Endodermal cell (in vitro differentiated cells): ENCODE data around the gene TNNI3K. TPM values are rescaled to one million over a fixed set of nuclear protein-coding genes. Genes with fewer than 3 reads are reported as not detected.

Experiments used
- DNase-seq: peaks from one replicate; pipeline ENCODE4 v3.0.0-alpha.2; 2017
- H3K27ac ChIP-seq: 2 replicates; pipeline ENCODE4 v1.5.1; 2013; ENCODE audit warnings: mild to moderate bottlenecking, low read depth, low read length, moderate library complexity
- H3K27me3 ChIP-seq: 2 replicates; pipeline ENCODE4 v1.6.1; 2013; ENCODE audit warnings: mild to moderate bottlenecking, low read length, moderate library complexity; ENCODE audit not compliant: insufficient read depth, control insufficient read depth, poor library complexity, severe bottlenecking
- H3K36me3 ChIP-seq: 2 replicates; pipeline ENCODE4 v1.7.0; 2013; ENCODE audit warnings: mild to moderate bottlenecking, low read length, moderate library complexity; ENCODE audit not compliant: control insufficient read depth, insufficient read depth
- H3K4me1 ChIP-seq: one replicate; pipeline ENCODE4 v1.7.0; 2013; ENCODE audit warnings: low read length; ENCODE audit not compliant: control insufficient read depth, insufficient read depth
- H3K4me3 ChIP-seq: 2 replicates; pipeline ENCODE4 v1.5.1; 2013; ENCODE audit warnings: mild to moderate bottlenecking, low read length, moderate library complexity
- H3K9ac ChIP-seq: 2 replicates; pipeline ENCODE4 v1.6.1; 2013; ENCODE audit warnings: mild to moderate bottlenecking, low read length, moderate library complexity; ENCODE audit not compliant: poor library complexity, severe bottlenecking; ENCODE audit errors: extremely low read depth
- H3K9me3 ChIP-seq: 2 replicates; pipeline ENCODE4 v1.6.1; 2013; ENCODE audit warnings: mild to moderate bottlenecking, low read length, moderate library complexity; ENCODE audit not compliant: control insufficient read depth
- H3K27ac Mint-ChIP-seq: 2 replicates; pipeline ENCODE4 v1.8.0; 2020; ENCODE audit warnings: mixed read lengths
- H3K27me3 Mint-ChIP-seq: 2 replicates; pipeline ENCODE4 v1.8.0; 2021; ENCODE audit warnings: mild to moderate bottlenecking, mixed read lengths; ENCODE audit not compliant: insufficient read depth
- H3K36me3 Mint-ChIP-seq: 2 replicates; pipeline ENCODE4 v1.8.0; 2020; ENCODE audit warnings: low read depth, mixed read lengths
- H3K4me1 Mint-ChIP-seq: 2 replicates; pipeline ENCODE4 v1.8.0; 2020; ENCODE audit warnings: mixed read lengths
- H3K4me3 Mint-ChIP-seq: 2 replicates; pipeline ENCODE4 v1.8.0; 2020; ENCODE audit warnings: mild to moderate bottlenecking, moderate library complexity, mixed read lengths
- H3K9me3 Mint-ChIP-seq: 2 replicates; pipeline ENCODE4 v1.8.0; 2020; ENCODE audit warnings: mild to moderate bottlenecking, mixed read lengths
- CTCF ChIP-seq: fragments of 200-600 bp; sonication (generic); conservative IDR thresholded peaks from 2 replicates; pipeline ENCODE4 v1.5.0; 2021; ENCODE audit warnings: antibody characterized with exemption, mild to moderate bottlenecking
- WGBS, 2 experiments: methylation state at CpG; one replicate each; pipeline versions ENCODE4 v1.1.5 to v1.1.7; 2013; ENCODE audit warnings: missing lambda C conversion rate in 2 of 2, mixed read lengths in 1 of 2; ENCODE audit not compliant: insufficient coverage in 1 of 2, insufficient read length in 1 of 2; 5-methylcytosine and 5-hydroxymethylcytosine counted together
- total RNA-seq, 2 donors: library from RNA; stranded (reverse); fragmentation: NEBNext Ultra II Directional in 1 of 2; extraction: Animal tissue kit (Norgen Biotek cat#: 25700) in 1 of 2; gene quantifications; 2 replicates in 1 of 2; 3 replicates in 1 of 2; pipeline ENCODE4 v1.2.1, GENCODE V29; 2021

TNNI3K gene
- total RNA-seq, 2 donors from 2014 or later = 1.1 TPM; not detected in 1

- H3K36me3 Mint-ChIP-seq = peaks cover under 1% of the 10 kb centered on the region
- no peak for TF ChIP-seq CTCF
These were observed 29.9 kb upstream of the TNNI3K start for GRCh38 chr1:74205266-74205665.

GRCh38 chr1:74215229-74215628 lies 20.0 kb upstream of the TNNI3K start:
- H3K27me3 ChIP-seq = no peaks in the 10 kb centered on the region
- H3K9me3 Mint-ChIP-seq = no peaks in the 10 kb centered on the region
- no peak overlapping the region for H3K9ac ChIP-seq

More at GRCh38 chr1:74205266-74205665, 29.9 kb upstream of the TNNI3K start:
- H3K9me3 Mint-ChIP-seq = no peaks in the 10 kb centered on the region
- WGBS, 2 experiments = 96% methylated on average over 2 of the region's 2 CpGs; no CpG with 5 or more reads in 1 of the 2 experiments
- Histone ChIP-seq H3K9me3 (no peaks in the 10 kb centered on the region), H3K27ac (no peak overlapping the region), H3K36me3 (no peaks in the 10 kb centered on the region), H3K4me3 (no peak overlapping the region), H3K4me1 (no peaks in the 10 kb centered on the region), H3K9ac (no peak overlapping the region), H3K27me3 (no peaks in the 10 kb centered on the region)
- H3K27ac Mint-ChIP-seq = no peak overlapping the region
- H3K4me3 Mint-ChIP-seq = no peak overlapping the region
- no peaks in the 10 kb centered on the region for H3K27me3 Mint-ChIP-seq
- no peaks in the 10 kb centered on the region for H3K4me1 Mint-ChIP-seq
- no peak for DNase-seq

GRCh38 chr1:74222701-74223100 lies 12.5 kb upstream of the TNNI3K start:
- no peak overlapping the region for H3K4me3 Mint-ChIP-seq
- peaks cover 4% of the 10 kb centered on the region for H3K27me3 Mint-ChIP-seq
- WGBS, 2 experiments = 89% methylated on average over 5 of the region's 5 CpGs
- DNase-seq = no peak
- Histone ChIP-seq H3K27ac (no peak overlapping the region), H3K36me3 (no peaks in the 10 kb centered on the region), H3K4me3 (no peak overlapping the region), H3K9ac (no peak overlapping the region), H3K4me1 (no peaks in the 10 kb centered on the region), H3K27me3 (no peaks in the 10 kb centered on the region), H3K9me3 (no peaks in the 10 kb centered on the region)
- no peak for TF ChIP-seq CTCF
- no peaks in the 10 kb centered on the region for H3K9me3 Mint-ChIP-seq
- no peak overlapping the region for H3K27ac Mint-ChIP-seq
- no peaks in the 10 kb centered on the region for H3K36me3 Mint-ChIP-seq
- H3K4me1 Mint-ChIP-seq = no peaks in the 10 kb centered on the region

More at GRCh38 chr1:74215229-74215628, 20.0 kb upstream of the TNNI3K start:
- H3K4me1 Mint-ChIP-seq = peaks cover 19% of the 10 kb centered on the region
- no peak overlapping the region for H3K4me3 Mint-ChIP-seq
- Histone ChIP-seq H3K27ac (no peak overlapping the region), H3K4me3 (no peak overlapping the region), H3K9me3 (no peaks in the 10 kb centered on the region), H3K4me1 (peaks cover 4% of the 10 kb centered on the region), H3K36me3 (no peaks in the 10 kb centered on the region)
- no peak overlapping the region for H3K27ac Mint-ChIP-seq
- H3K36me3 Mint-ChIP-seq = no peaks in the 10 kb centered on the region
- 100% methylated on average over 1 of the region's 1 CpG for WGBS, 2 experiments
- no peak for TF ChIP-seq CTCF
- no peak for DNase-seq
- H3K27me3 Mint-ChIP-seq = no peaks in the 10 kb centered on the region
